Epithelial cell of prostate (primary cell): ENCODE measurements around the gene IFNA5.
A peak's percentile ranks its signal among the peaks of the same experiment; 100 is the strongest.

Experiments
- DNase-seq: peaks from one replicate; pipeline ENCODE4 v3.0.0-alpha.2; 2011; ENCODE audit warnings: low read depth, low spot score
- H3K27ac ChIP-seq: fragments of 450-650 bp; 2 replicates; pipeline ENCODE4 v1.5.1; 2017; ENCODE audit warnings: mild to moderate bottlenecking

Gene IFNA5

GRCh38 chr9:21305213-21305612 lies at the start of gene IFNA5:
TSS of gene IFNA5 (minus strand) at chr9:21305313. CDS start at chr9:21305256, 57 bp downstream.
- no peak for DNase-seq
- H3K27ac ChIP-seq: no peak within 1 kb of the TSS

DNA sequence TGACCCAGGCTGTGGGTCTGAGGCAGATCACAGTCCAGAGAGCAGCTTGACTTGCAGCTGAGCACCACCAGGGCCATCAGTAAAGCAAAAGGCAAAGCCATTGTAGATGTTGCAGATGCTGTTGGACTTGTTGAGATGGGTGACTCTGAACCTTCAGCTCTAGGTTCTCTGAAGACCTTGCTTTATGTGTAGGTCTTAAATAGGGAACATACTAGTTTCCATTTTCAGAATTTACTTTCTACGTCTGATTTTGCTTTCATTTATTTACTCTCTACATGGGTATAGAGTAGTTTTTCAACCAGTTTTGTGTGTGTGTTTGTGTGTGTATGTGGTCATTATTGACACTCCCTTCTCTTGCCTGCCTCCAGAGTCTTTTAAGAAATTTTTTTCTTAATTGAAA lies 45.7 kb upstream of the IFNA5 start, which contains the start of gene IFNA6:
Gene IFNA6, minus strand, starts transcription at position 101 of the 400 bp plus-strand sequence. Its CDS starts 0 bp downstream, at position 101.
- no peak within 1 kb of the TSS for H3K27ac ChIP-seq
- no peak for DNase-seq

DNA sequence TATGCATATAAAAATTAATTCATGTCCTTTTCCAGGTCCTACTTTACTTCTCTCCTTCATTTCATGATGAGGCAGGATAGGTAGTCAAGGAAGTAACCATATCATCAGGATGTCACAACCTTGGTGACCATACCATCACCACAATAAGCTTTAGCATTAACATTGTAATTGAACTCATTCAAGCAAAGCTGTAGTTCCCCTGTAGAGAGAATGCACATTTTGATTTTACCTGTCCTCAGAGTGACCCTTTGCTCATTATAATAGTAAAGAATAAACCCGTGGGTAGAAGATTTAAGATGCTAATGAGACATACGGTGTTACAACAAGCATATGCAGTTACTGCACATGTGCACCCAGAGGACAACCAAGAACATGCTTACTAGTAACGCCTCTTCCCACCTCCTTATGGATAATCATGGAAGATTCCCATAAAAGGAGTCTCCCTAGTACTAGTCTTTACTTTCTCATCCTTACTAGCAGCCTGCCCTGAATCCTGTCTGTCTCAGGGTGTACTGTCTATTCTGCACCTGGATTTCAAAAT lies 43.4 kb upstream of the IFNA5 start:
- DNase-seq: no peak
- H3K27ac ChIP-seq: no peak overlapping the region

GRCh38 chr9:21340735-21341134 lies 35.6 kb upstream of the IFNA5 start:
- DNase-seq: no peak
- no peak overlapping the region for H3K27ac ChIP-seq

GRCh38 chr9:21336457-21336856 lies 31.3 kb upstream of the IFNA5 start:
- no peak overlapping the region for H3K27ac ChIP-seq
- no peak for DNase-seq

DNA sequence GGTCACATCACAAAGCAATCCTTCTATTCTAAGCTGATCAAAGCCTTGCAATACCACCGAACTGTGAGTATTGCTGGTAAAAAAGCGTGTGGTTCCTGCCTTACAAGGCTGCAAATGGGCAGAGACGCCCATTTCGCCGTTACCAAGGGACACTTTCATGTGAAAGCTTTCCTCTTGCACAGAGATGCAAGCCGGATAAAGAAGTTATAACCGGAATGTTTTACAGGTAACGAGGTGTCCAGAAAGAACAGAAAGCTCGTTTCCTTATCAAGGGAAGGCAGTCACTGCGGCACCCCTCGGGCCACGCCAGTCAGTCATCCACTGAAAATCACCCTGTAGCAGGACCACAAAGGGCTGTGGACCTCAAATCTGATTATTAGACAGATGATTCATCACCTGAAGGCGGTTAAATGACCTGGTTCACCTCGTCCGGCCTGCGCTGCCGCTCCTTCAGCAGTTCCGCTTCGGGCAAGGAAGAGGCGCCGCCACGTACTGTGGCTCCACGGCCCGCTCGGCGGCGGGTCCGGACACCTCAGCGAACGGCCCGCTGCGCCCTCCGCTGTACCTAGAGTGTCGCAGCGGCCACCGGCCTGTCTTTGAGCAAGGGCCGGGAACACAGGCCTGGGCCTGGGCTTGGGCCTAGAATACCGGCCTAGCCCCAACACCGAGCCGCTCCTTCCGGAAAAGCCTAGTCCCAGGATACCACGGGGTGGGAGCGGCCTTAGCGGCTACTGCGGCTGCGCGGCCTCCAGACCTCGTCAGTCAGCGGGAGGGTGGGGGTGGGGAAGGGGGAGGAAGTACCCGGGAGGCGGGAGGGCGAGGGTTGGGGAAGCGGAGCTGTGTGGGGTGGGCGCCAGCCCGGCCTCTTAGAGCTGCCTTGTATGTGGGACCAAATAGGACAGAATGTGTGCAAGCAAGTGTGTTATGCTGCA lies 29.9 kb upstream of the IFNA5 start, which contains the start of gene KLHL9:
Gene KLHL9, minus strand, starts transcription at position 704 of the 932 bp plus-strand sequence. Its CDS starts 545 bp downstream, at position 159.
- peak within 1 kb of the TSS; percentile 90 for H3K27ac ChIP-seq
- DNase-seq: peak; percentile 33

DNA sequence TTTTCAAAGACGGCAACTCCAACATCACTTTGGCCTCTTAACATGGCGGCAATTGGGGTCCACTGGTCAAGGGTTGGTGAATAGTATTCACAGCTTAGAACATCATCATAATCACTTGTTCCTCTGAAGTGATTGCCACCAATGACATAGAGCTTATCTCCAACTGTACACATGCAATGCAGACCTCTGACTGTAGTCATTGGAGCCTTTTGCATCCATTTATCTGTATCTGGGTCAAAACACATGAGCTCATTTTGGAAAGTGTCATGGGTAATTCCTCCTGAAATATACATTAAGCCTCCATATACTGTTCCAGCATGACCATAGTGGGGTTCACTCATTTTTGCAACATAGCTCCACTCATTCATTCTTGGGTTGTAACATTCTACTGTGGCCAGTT lies 28.1 kb upstream of the IFNA5 start:
- DNase-seq: no peak
- H3K27ac ChIP-seq: no peak overlapping the region

- no peak for DNase-seq
- no peak overlapping the region for H3K27ac ChIP-seq
These were observed 26.7 kb upstream of the IFNA5 start for GRCh38 chr9:21331676-21332402.

GRCh38 chr9:21326526-21327139 lies 21.5 kb upstream of the IFNA5 start:
- no peak for DNase-seq

GRCh38 chr9:21324047-21324446 lies 18.9 kb upstream of the IFNA5 start:
- DNase-seq: no peak
- no peak overlapping the region for H3K27ac ChIP-seq

More at GRCh38 chr9:21326526-21327139, 21.5 kb upstream of the IFNA5 start:
- no peak overlapping the region for H3K27ac ChIP-seq

GRCh38 chr9:21322911-21323461 lies 17.9 kb upstream of the IFNA5 start:
- DNase-seq: no peak
- H3K27ac ChIP-seq: no peak overlapping the region

DNA sequence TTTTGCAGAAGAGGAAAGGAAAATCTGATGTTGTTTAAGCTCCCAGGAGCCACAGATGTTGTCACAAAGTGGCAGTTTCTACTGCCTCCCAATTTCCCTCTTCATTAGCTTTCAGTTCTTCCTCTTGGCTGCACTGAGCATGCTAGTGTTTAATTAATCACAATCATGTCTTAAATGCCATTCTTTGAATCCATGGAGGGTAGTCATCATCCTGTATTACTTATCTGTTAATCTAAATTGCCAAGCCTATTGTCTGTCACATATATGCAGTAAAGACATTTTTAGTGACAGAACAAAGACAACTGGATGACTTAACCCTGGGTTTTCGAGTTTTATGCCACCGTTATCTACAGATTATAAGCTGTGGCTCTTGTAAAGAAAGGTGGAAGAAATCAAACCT lies 15.4 kb upstream of the IFNA5 start:
- DNase-seq: no peak
- H3K27ac ChIP-seq: no peak overlapping the region

DNA sequence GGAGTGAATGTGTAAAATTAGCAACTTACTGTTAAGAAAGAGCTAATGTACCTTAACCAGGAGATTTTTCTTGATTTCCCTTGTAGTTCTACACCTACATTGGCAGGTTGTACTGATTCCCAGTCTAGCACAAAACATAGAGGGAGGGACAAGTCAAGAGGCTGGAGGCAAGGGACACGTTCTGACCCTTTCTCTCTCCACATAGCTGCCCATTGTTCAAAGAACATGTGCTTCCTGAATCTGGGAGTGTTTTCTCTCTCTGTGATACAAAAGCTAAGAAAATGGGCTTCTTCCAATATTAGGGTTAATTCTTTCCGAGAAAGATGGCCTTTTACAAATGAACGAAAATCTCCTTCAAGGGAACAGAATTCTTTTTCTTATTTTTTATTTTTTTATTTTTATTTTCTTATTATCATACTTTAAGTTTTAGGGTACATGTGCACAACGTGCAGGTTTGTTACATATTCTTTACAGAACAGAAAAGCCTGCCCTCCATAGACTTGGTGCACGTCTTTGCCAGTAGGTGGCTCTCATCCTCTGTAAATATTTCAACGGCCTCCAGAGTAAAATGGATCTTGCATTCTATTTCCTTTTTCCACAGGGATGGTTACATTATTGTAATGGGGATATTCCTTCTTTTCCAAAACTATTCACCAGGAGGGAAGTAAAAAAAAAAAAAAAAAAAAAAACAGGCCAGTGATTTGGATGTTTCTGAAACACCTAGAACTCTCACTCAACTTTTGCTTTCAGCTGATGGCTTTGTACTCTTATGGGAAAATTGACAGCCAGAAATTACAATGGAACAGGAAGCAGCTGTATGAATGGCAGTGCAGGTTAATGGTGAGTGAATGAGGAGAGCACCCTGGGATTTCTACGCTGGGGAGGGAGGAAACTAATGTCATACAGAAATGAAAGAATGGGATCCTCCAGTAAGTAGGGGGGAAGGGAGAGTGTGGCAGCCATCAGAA lies 13.1 kb upstream of the IFNA5 start:
- no peak overlapping the region for H3K27ac ChIP-seq
- no peak for DNase-seq

DNA sequence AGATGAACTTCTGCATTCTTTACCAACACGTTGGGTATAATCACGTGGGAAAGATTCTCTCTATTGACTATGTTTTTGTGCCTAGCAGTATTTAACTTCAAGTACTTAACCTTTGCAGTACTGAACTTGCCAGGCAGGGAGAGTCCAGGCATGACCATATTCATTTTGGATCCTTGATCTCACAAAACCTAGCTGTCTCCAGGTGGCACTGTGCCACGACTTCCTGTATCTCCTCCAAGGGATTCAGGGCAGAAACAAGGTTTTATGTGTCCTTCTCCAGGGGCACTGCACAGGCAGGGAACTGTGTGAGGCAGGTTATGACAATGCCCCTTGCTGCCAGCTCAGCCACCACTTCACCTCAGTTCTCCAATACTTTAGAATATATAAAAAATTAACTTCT lies 11.7 kb upstream of the IFNA5 start:
- no peak for DNase-seq
- no peak overlapping the region for H3K27ac ChIP-seq

DNA sequence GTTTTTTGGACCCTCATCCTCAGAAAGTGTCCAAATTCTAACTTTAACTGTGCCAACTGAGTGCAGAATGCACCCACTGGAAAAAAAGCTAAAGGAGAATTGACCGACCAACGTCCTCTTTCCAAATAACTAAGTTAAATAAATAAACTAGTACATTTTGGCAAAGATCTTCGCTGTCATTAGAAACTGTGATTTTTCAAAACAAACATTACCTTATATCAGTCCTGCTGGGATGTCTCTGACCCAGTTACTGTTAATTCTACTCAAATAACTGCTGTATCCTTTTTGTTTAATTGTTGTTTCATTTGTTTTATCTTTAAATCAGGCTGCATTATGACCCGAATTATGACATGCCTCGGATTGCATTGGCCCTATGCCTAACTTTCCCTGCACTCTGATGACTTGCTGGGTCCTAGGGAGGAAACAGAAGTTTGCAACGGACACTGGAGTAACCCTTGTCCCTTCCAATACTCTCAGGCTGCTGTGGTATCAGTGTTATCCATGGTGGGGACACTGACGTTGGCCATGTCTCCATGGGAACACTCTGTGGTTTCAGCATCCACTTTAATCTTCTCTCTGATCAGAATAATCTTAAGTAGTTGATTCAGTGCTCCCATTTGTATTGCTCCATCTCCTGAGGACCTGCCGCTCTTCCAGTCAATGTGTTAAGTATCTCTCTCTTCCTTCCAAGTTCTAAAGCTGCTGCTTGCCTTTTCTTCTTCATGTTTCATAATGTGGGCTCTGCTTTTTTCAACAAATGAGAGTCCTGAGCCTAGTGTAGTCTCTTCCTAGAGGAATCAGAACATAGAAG lies 11.1 kb upstream of the IFNA5 start:
- DNase-seq: no peak
- H3K27ac ChIP-seq: no peak overlapping the region

GRCh38 chr9:21314152-21314551 lies 9.0 kb upstream of the IFNA5 start:
- no peak for DNase-seq
- H3K27ac ChIP-seq: no peak overlapping the region

GRCh38 chr9:21311889-21312288 lies 6.8 kb upstream of the IFNA5 start:
- DNase-seq: no peak
- no peak overlapping the region for H3K27ac ChIP-seq

GRCh38 chr9:21295992-21296391 lies 9.1 kb downstream of the IFNA5 start:
- DNase-seq: no peak

More at GRCh38 chr9:21295992-21296391, 9.1 kb downstream of the IFNA5 start:
- H3K27ac ChIP-seq: no peak overlapping the region
